Hepatocyte (in vitro differentiated cells): ENCODE measurements around the gene NBEAL1.

ENCODE experiments used
- EZH2 ChIP-seq: fragments of 200-600 bp; sonication (generic); IDR thresholded peaks from 2 replicates; pipeline ENCODE4 v1.6.1; 2016; ENCODE audit warnings: antibody characterized with exemption, mild to moderate bottlenecking, borderline replicate concordance
- EZH2phosphoT487 ChIP-seq: fragments of 200-600 bp; sonication (generic); IDR thresholded peaks from one replicate; pipeline ENCODE4 v1.6.1; 2018; ENCODE audit warnings: antibody characterized with exemption, mild to moderate bottlenecking, low read depth, moderate library complexity; ENCODE audit not compliant: unreplicated experiment, severe bottlenecking
- TF ChIP-seq, protein P1 (sequence below): fragments of 200-600 bp; sonication (generic); IDR thresholded peaks from 2 replicates; pipeline ENCODE4 v1.5.1; 2016; ENCODE audit warnings: antibody characterized with exemption, mild to moderate bottlenecking; ENCODE audit not compliant: poor library complexity

- TF ChIP-seq, protein P1, sequence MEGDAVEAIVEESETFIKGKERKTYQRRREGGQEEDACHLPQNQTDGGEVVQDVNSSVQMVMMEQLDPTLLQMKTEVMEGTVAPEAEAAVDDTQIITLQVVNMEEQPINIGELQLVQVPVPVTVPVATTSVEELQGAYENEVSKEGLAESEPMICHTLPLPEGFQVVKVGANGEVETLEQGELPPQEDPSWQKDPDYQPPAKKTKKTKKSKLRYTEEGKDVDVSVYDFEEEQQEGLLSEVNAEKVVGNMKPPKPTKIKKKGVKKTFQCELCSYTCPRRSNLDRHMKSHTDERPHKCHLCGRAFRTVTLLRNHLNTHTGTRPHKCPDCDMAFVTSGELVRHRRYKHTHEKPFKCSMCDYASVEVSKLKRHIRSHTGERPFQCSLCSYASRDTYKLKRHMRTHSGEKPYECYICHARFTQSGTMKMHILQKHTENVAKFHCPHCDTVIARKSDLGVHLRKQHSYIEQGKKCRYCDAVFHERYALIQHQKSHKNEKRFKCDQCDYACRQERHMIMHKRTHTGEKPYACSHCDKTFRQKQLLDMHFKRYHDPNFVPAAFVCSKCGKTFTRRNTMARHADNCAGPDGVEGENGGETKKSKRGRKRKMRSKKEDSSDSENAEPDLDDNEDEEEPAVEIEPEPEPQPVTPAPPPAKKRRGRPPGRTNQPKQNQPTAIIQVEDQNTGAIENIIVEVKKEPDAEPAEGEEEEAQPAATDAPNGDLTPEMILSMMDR, result no peak
- TF ChIP-seq EZH2phosphoT487 (no peak), EZH2 (no peak)
Observed at GRCh38 chr2:203185864-203186263, 171.2 kb downstream of the NBEAL1 start.
